ENCODE data around the gene SDF4.

- TF ChIP-seq, protein P1, sequence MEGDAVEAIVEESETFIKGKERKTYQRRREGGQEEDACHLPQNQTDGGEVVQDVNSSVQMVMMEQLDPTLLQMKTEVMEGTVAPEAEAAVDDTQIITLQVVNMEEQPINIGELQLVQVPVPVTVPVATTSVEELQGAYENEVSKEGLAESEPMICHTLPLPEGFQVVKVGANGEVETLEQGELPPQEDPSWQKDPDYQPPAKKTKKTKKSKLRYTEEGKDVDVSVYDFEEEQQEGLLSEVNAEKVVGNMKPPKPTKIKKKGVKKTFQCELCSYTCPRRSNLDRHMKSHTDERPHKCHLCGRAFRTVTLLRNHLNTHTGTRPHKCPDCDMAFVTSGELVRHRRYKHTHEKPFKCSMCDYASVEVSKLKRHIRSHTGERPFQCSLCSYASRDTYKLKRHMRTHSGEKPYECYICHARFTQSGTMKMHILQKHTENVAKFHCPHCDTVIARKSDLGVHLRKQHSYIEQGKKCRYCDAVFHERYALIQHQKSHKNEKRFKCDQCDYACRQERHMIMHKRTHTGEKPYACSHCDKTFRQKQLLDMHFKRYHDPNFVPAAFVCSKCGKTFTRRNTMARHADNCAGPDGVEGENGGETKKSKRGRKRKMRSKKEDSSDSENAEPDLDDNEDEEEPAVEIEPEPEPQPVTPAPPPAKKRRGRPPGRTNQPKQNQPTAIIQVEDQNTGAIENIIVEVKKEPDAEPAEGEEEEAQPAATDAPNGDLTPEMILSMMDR (IDR thresholded peaks at IDR 0.05) = no peak
- TF ChIP-seq POLR2A (IDR thresholded peaks at IDR 0.05) = no peak
- no peak for TF ChIP-seq POLR2AphosphoS5 (IDR thresholded peaks at IDR 0.05)
These were observed 52.9 kb downstream of the SDF4 start for GRCh38 chr1:1178794-1179331.
